Kidney (tissue), 14 donors: Measurements from ENCODE around the gene GREB1. TPM values are rescaled to one million over a fixed set of nuclear protein-coding genes. Genes with fewer than 3 reads are reported as not detected.

ENCODE experiments used
- DNase-seq, 5 donors: peaks; one replicate each; pipeline ENCODE4 v3.0.0-alpha.2; 2013 to 2020
- FAIRE-seq: peaks from 2 replicates; lab custom pipeline; 2012; peaks lifted over from hg19 to GRCh38; lab: Jason Lieb, UNC
- H3K27ac ChIP-seq, 2 donors: one replicate each; pipeline ENCODE4 v1.7.0; 2013; ENCODE audit warnings: low read depth in 2 of 2, low read length in 2 of 2, inconsistent platforms in 1 of 2
- H3K27me3 ChIP-seq: one replicate; pipeline ENCODE4 v1.7.1; 2013; ENCODE audit warnings: low read length, inconsistent platforms; ENCODE audit not compliant: control insufficient read depth, insufficient read depth
- H3K36me3 ChIP-seq, 3 donors: one replicate each; pipeline versions ENCODE4 v1.7.0 to v1.7.1; 2013; ENCODE audit warnings: low read length in 3 of 3, control low read depth in 1 of 3, inconsistent platforms in 1 of 3; ENCODE audit not compliant: insufficient read depth in 3 of 3, control insufficient read depth in 2 of 3
- H3K4me1 ChIP-seq, 3 donors: one replicate each; pipeline versions ENCODE4 v1.7.0 to v1.7.1; 2013; ENCODE audit warnings: low read length in 3 of 3, inconsistent platforms in 1 of 3, low read depth in 1 of 3; ENCODE audit not compliant: control insufficient read depth in 2 of 3, insufficient read depth in 2 of 3
- H3K4me3 ChIP-seq, 3 donors: one replicate each; pipeline versions ENCODE4 v1.7.0 to v1.8.1; 2013; ENCODE audit warnings: low read length in 3 of 3, control low read depth in 1 of 3, inconsistent platforms in 1 of 3
- H3K9ac ChIP-seq, 3 donors: one replicate each; pipeline versions ENCODE4 v1.7.0 to v1.7.1; 2013; ENCODE audit warnings: low read length in 3 of 3, control low read depth in 1 of 3, inconsistent platforms in 1 of 3
- H3K9me3 ChIP-seq, 3 donors: one replicate each; pipeline versions ENCODE4 v1.7.0 to v1.7.1; 2013; ENCODE audit warnings: low read length in 3 of 3, control low read depth in 1 of 3, inconsistent platforms in 1 of 3; ENCODE audit not compliant: control insufficient read depth in 2 of 3, insufficient read depth in 1 of 3
- CTCF ChIP-seq: IDR thresholded peaks from 3 replicates; pipeline ENCODE4 v1.5.1; 2012; ENCODE audit warnings: mild to moderate bottlenecking, moderate library complexity, borderline replicate concordance; ENCODE audit not compliant: insufficient read depth; ENCODE audit errors: extremely low read depth
- intact Hi-C: fragments of 100-400 bp; cut with DNase I; formaldehyde crosslinking; loops from one replicate; pipeline ENCODE4 v1.11.1; 2022
- polyA plus RNA-seq: library from polyadenylated mRNA; stranded (reverse); fragments of 350-450 nt; fragmentation: Illumina TruSeq; extraction: RNeasy Lipid Tissue Mini Kit (QIAGEN cat#74804); gene quantifications from one replicate; pipeline ENCODE4 v1.2.3, GENCODE V29; 2014; ENCODE audit warnings: low read depth, low replicate concordance; ENCODE audit not compliant: insufficient read depth
- total RNA-seq: library from RNA; stranded (reverse); fragmentation: NEBNext Ultra II Directional; extraction: Animal tissue kit (Norgen Biotek cat#: 25700); gene quantifications from one replicate; pipeline ENCODE4 v1.2.1, GENCODE V29; 2021
- donor health status: control.
- donor health status: control.
- donor health status: control.
- donor health status: control.
- donor health status: control.
- donor health status: DM: yes; HTN: yes; CAD: no.
- donor health status: Normal renal cell carcinoma (clear cell type).

GREB1 gene
- total and polyA plus RNA-seq, 2 donors from 2014 or later = 0.98 to 1.8 TPM

- DNase-seq = no peak
- Histone ChIP-seq H3K4me1 (no peaks in the 10 kb centered on the region), H3K4me3 (no peak overlapping the region), H3K27ac (no peak overlapping the region), H3K27me3 (no peaks in the 10 kb centered on the region), H3K36me3 (no peaks in the 10 kb centered on the region), H3K9ac (no peak overlapping the region), H3K9me3 (no peaks in the 10 kb centered on the region)
- no peak for FAIRE-seq
- intact Hi-C loops = no loop called here
- no peak for TF ChIP-seq CTCF
Measured at GRCh38 chr2:11520092-11520693, 13.7 kb upstream of the GREB1 start.

GRCh38 chr2:11521775-11522174 is 12.1 kb upstream of the GREB1 start:
- no peak overlapping the region for H3K9ac ChIP-seq
- H3K27me3 ChIP-seq = no peaks in the 10 kb centered on the region
- H3K36me3 ChIP-seq = no peaks in the 10 kb centered on the region
- no peaks in the 10 kb centered on the region for H3K9me3 ChIP-seq
- no peak overlapping the region for H3K4me3 ChIP-seq
- no peak for FAIRE-seq
- TF ChIP-seq CTCF = no peak
- H3K27ac ChIP-seq = no peak overlapping the region
- DNase-seq = no peak
- no peaks in the 10 kb centered on the region for H3K4me1 ChIP-seq
- intact Hi-C loops = no loop called here

GRCh38 chr2:11524470-11524869 is 9.4 kb upstream of the GREB1 start:
- Histone ChIP-seq H3K9ac (no peak overlapping the region), H3K4me1 (no peaks in the 10 kb centered on the region), H3K36me3 (no peaks in the 10 kb centered on the region), H3K4me3 (no peak overlapping the region), H3K9me3 (no peaks in the 10 kb centered on the region), H3K27me3 (no peaks in the 10 kb centered on the region), H3K27ac (no peak overlapping the region)
- FAIRE-seq = no peak
- DNase-seq = no peak
- intact Hi-C loops = no loop called here
- TF ChIP-seq CTCF = no peak

GRCh38 chr2:11525762-11526161 is 8.1 kb upstream of the GREB1 start:
- Histone ChIP-seq H3K36me3 (no peaks in the 10 kb centered on the region), H3K4me1 (no peaks in the 10 kb centered on the region), H3K4me3 (no peak overlapping the region), H3K9ac (no peak overlapping the region), H3K27ac (no peak overlapping the region), H3K9me3 (no peaks in the 10 kb centered on the region), H3K27me3 (no peaks in the 10 kb centered on the region)
- DNase-seq (no peak), FAIRE-seq (no peak)
- intact Hi-C loops = no loop called here
- no peak for TF ChIP-seq CTCF
